GM12878 (cell line): Measurements from ENCODE around the gene COBLL1. TPM values are rescaled to one million over a fixed set of nuclear protein-coding genes. Genes with fewer than 3 reads are reported as not detected.

ENCODE experiments used
- ATAC-seq: fragments of 200-7000 bp; cut with Tn5 transposase; 3 replicates; pipeline ENCODE4 v1.9.1; 2020; ENCODE audit warnings: mild to moderate bottlenecking, moderate library complexity
- BruUV-seq: library from RNA; stranded (reverse); fragments of 400-500 nt; replicated peaks from 2 replicates; lab custom pipeline; 2021; lab: Mats Ljungman, UMichigan
- CTCF ChIA-PET: fragments of 300-600 bp; sonication (Branson Sonifier 250); formaldehyde crosslinking; extraction: SDS; loops from one replicate; lab custom pipeline; 2021; ENCODE audit warnings: inconsistent platforms; lab: Yijun Ruan, JAX
- POLR2A ChIA-PET: fragments of 350-600 bp; formaldehyde crosslinking; extraction: SDS; loops from one replicate; lab custom pipeline; 2021; ENCODE audit warnings: inconsistent platforms; lab: Charles Lee
- RAD21 ChIA-PET: fragments of 300-600 bp; sonication (Branson Sonifier 250); formaldehyde crosslinking; loops from one replicate; lab custom pipeline; 2023; ENCODE audit warnings: antibody characterized with exemption; ENCODE audit not compliant: unreplicated experiment; lab: Charles Lee
- SMC1A ChIA-PET: fragments of 300-600 bp; sonication (Branson Sonifier 250); formaldehyde crosslinking; loops from one replicate; lab custom pipeline; 2023; ENCODE audit not compliant: unreplicated experiment, uncharacterized antibody; lab: Charles Lee
- DNase-seq: peaks from one replicate; pipeline ENCODE4 v3.0.0-alpha.2; 2011; ENCODE audit warnings: low read depth, low spot score
- FAIRE-seq: peaks from 3 replicates; lab custom pipeline; 2011; peaks lifted over from hg19 to GRCh38; lab: Jason Lieb, UNC
- H2AFZ ChIP-seq: 2 replicates; pipeline ENCODE4 v1.6.0; 2011; ENCODE audit warnings: low read depth, low read length, control low read depth; ENCODE audit not compliant: control insufficient read depth
- H3K27ac ChIP-seq: 2 replicates; pipeline ENCODE4 v1.5.1; 2011; ENCODE audit warnings: control low read depth; ENCODE audit not compliant: control insufficient read depth, insufficient read depth
- H3K27me3 ChIP-seq, 2 experiments: replicated peaks in 1 of 2; 2 replicates each; pipeline versions ENCODE4 v1.6.0 to v1.6.1; 2011; ENCODE audit warnings: low read length in 1 of 2; ENCODE audit not compliant: control insufficient read depth in 2 of 2, insufficient read depth in 2 of 2
- H3K36me3 ChIP-seq, 2 experiments: 2 replicates each; pipeline ENCODE4 v1.5.1; 2011; ENCODE audit warnings: low read length in 1 of 2; ENCODE audit not compliant: control insufficient read depth in 2 of 2, insufficient read depth in 2 of 2
- H3K4me1 ChIP-seq: 2 replicates; pipeline ENCODE4 v1.6.1; 2011; ENCODE audit warnings: mild to moderate bottlenecking, low read length, moderate library complexity, mixed read lengths; ENCODE audit not compliant: control insufficient read depth, insufficient read depth
- H3K4me2 ChIP-seq: 2 replicates; pipeline ENCODE4 v1.6.0; 2011; ENCODE audit warnings: control low read depth; ENCODE audit not compliant: control insufficient read depth, insufficient read depth
- H3K4me3 ChIP-seq: fragments of 200-600 bp; sonication (generic); 2 replicates; pipeline ENCODE4 v1.5.1; 2016
- H3K79me2 ChIP-seq: 2 replicates; pipeline ENCODE4 v1.6.0; 2011; ENCODE audit warnings: low read length; ENCODE audit not compliant: control insufficient read depth, insufficient read depth
- H3K9ac ChIP-seq: 2 replicates; pipeline ENCODE4 v1.8.0; 2011; ENCODE audit warnings: low read length, control low read depth, mixed read lengths; ENCODE audit not compliant: control insufficient read depth, insufficient read depth
- H3K9me3 ChIP-seq: replicated peaks from 3 replicates; pipeline ENCODE4 v1.5.1; 2011; ENCODE audit warnings: mild to moderate bottlenecking, low read length; ENCODE audit not compliant: control insufficient read depth, insufficient read depth
- H4K20me1 ChIP-seq: 2 replicates; pipeline ENCODE4 v1.6.0; 2011; ENCODE audit not compliant: control insufficient read depth, insufficient read depth
- BCL11A ChIP-seq: IDR thresholded peaks from 2 replicates; pipeline ENCODE4 v1.6.1; 2011; ENCODE audit warnings: low read depth, low read length
- CHD2 ChIP-seq: IDR thresholded peaks from 2 replicates; pipeline ENCODE4 v1.6.1; 2011; ENCODE audit warnings: low read depth, low read length, improper control_type of control experiment, borderline replicate concordance
- EP300 ChIP-seq, 2 experiments: fragments of 150-350 bp in 1 of 2; IDR thresholded peaks; 2 replicates each; pipeline ENCODE4 v1.6.1; 2011 to 2012; ENCODE audit warnings: low read depth in 2 of 2, low read length in 2 of 2, borderline replicate concordance in 1 of 2, improper control_type of control experiment in 1 of 2, inconsistent platforms in 1 of 2; ENCODE audit not compliant: control insufficient read depth in 1 of 2
- HDAC6 ChIP-seq: fragments of 200-600 bp; sonication (generic); IDR thresholded peaks from one replicate; pipeline ENCODE4 v1.8.0; 2017; ENCODE audit warnings: antibody characterized with exemption; ENCODE audit not compliant: unreplicated experiment
- HDGF ChIP-seq: fragments of 450-650 bp; IDR thresholded peaks from 2 replicates; pipeline ENCODE4 v1.6.1; 2016; ENCODE audit warnings: antibody characterized with exemption
- IRF4 ChIP-seq: IDR thresholded peaks from 2 replicates; pipeline ENCODE4 v1.6.1; 2011; ENCODE audit warnings: low read depth, low read length
- MTA2 ChIP-seq: fragments of 450-650 bp; IDR thresholded peaks from 2 replicates; pipeline ENCODE4 v1.6.1; 2016; ENCODE audit warnings: low read depth, mild to moderate bottlenecking, moderate library complexity
- NR2F1 ChIP-seq: fragments of 450-650 bp; conservative IDR thresholded peaks from 2 replicates; pipeline ENCODE4 v1.6.1; 2017; ENCODE audit warnings: mild to moderate bottlenecking
- RAD51 ChIP-seq: fragments of 450-650 bp; IDR thresholded peaks from 2 replicates; pipeline ENCODE4 v1.6.1; 2016; ENCODE audit warnings: moderate library complexity, mild to moderate bottlenecking, inconsistent platforms
- RB1 ChIP-seq: fragments of 450-650 bp; formaldehyde crosslinking; IDR thresholded peaks from 2 replicates; pipeline ENCODE4 v1.6.1; 2017; ENCODE audit warnings: mild to moderate bottlenecking, borderline replicate concordance
- RFX5 ChIP-seq: IDR thresholded peaks from 2 replicates; pipeline ENCODE4 v1.6.1; 2011; ENCODE audit warnings: low read depth, low read length, improper control_type of control experiment
- SIX5 ChIP-seq: IDR thresholded peaks from 2 replicates; pipeline ENCODE4 v1.6.1; 2011; ENCODE audit warnings: mild to moderate bottlenecking, low read depth, low read length, moderate library complexity; ENCODE audit not compliant: severe bottlenecking
- SUPT20H ChIP-seq: IDR thresholded peaks from 2 replicates; pipeline ENCODE4 v1.6.1; 2011; ENCODE audit warnings: low read depth, mild to moderate bottlenecking, low read length, moderate library complexity, borderline replicate concordance; ENCODE audit not compliant: control insufficient read depth
- ZNF384 ChIP-seq: IDR thresholded peaks from 2 replicates; pipeline ENCODE4 v1.6.1; 2012; ENCODE audit warnings: low read depth, mild to moderate bottlenecking, low read length, improper control_type of control experiment, borderline replicate concordance
- ZNF622 ChIP-seq: fragments of 450-650 bp; IDR thresholded peaks from 2 replicates; pipeline ENCODE4 v1.6.1; 2017; ENCODE audit warnings: mild to moderate bottlenecking, inconsistent platforms
- WGBS: methylation state at CpG from one replicate; pipeline ENCODE4 v1.1.6; 2016; ENCODE audit warnings: low lambda C conversion rate; ENCODE audit not compliant: insufficient replicate concordance, insufficient coverage; ENCODE audit errors: missing lambda C conversion rate; 5-methylcytosine and 5-hydroxymethylcytosine counted together
- in situ Hi-C: fragments of 300-500 bp; cut with MboI; formaldehyde crosslinking; loops from 9 replicates; pipeline ENCODE4 v1.14.3; 2018; ENCODE audit warnings: mixed read lengths
- intact Hi-C: fragments of 100-400 bp; cut with micrococcal nuclease; formaldehyde crosslinking; loops from one replicate; pipeline ENCODE4 v1.14.2; 2022; ENCODE audit not compliant: unreplicated experiment
- polyA plus RNA-seq, 11 experiments: library from polyadenylated mRNA; depleted of rRNA in 4 of 11; unstranded in 6 of 11; stranded (reverse) in 5 of 11; fragments of >200 nt; fragmentation: Nextera tagmentation in 4 of 11; fragmentation: Illumina TruSeq in 1 of 11; extraction: Ambion mirVana in 4 of 11; extraction: Trizol in 1 of 11; gene quantifications; 1 replicate in 1 of 11; 2 replicates in 10 of 11; pipeline versions ENCODE4 v1.2.1 to v1.2.3, GENCODE V29; 2011 to 2016; ENCODE audit warnings: inconsistent platforms in 2 of 11, missing spikeins in 2 of 11, low read depth in 1 of 11
- total RNA-seq, 4 experiments: library from RNA; depleted of rRNA in 3 of 4; stranded (reverse); fragments of >200 nt in 3 of 4; fragmentation: Illumina TruSeq in 1 of 4; extraction: Trizol in 1 of 4; gene quantifications; 2 replicates each; pipeline versions ENCODE4 v1.2.1 to v1.2.3, GENCODE V29; 2013 to 2021
- TF ChIP-seq, protein P1 (sequence below): fragments of 450-650 bp; IDR thresholded peaks from 2 replicates; pipeline ENCODE4 v1.6.1; 2017; ENCODE audit warnings: mild to moderate bottlenecking, moderate library complexity

Gene COBLL1
- total and polyA plus RNA-seq, 10 of the 15 experiments (the other 5 are each of a cell fraction or from before 2014, with no cell fraction given) = 0.46 TPM; not detected in 9

DNA sequence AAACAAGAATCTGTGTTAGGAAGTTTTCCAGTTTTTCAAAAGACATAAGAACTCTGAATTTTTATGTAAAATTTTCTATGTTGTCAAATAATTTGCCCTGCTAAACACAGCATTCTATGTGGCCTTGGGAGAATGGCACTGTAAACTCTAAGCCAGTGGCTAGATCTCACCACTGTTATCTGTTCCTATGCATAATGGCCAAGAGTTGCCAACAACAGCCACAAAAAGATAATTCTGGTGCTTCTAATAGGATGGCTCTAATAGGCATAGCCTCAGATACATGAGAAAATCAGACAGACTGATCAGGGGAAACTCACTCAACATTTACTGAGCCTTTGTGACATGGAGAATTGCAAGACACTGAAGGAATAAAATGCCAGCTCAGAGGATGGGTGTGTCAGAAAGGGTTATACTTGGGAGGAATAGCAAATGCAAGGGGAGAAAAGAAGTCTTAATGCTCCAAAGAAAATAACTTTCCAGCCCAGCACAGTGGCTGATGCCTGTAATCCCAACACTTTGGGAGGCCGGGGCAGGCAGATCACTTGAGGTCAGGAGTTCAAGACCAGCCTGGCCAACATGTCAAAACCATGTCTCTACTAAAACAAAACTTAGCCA is 63.7 kb downstream of the COBLL1 start:
- Histone ChIP-seq H3K9ac (no peak overlapping the region), H3K36me3 (no peaks in the 10 kb centered on the region), H4K20me1 (no peaks in the 10 kb centered on the region), H2AFZ (no peak overlapping the region), H3K79me2 (no peaks in the 10 kb centered on the region), H3K4me1 (no peaks in the 10 kb centered on the region), H3K4me2 (no peak overlapping the region), H3K27me3 (peaks cover 0 to 2% of the 10 kb centered on the region in 2 experiments; a peak in 3 of 4 replicates), H3K9me3 (no peaks in the 10 kb centered on the region; the same call in 2 of the 3 replicates), H3K27ac (no peak overlapping the region), H3K4me3 (no peak overlapping the region)
- ChIA-PET POLR2A (interaction anchor here (0.6 kb wide), 1 partner anchor 1842 kb away, joined by 3 read pairs; no protein-coding TSS in a partner anchor), CTCF (no interaction called here), SMC1A (no interaction called here), RAD21 (interaction anchor here (0.6 kb wide), 1 partner anchor 93 kb away, joined by 3 read pairs; no protein-coding TSS in a partner anchor)
- FAIRE-seq = no peak
- 0% methylated on average over 1 of the region's 1 CpG for WGBS
- intact Hi-C loops (no loop called here), in situ Hi-C loops (no loop called here)
- DNase-seq = no peak
- ATAC-seq = no peak
- TF ChIP-seq, protein P1, sequence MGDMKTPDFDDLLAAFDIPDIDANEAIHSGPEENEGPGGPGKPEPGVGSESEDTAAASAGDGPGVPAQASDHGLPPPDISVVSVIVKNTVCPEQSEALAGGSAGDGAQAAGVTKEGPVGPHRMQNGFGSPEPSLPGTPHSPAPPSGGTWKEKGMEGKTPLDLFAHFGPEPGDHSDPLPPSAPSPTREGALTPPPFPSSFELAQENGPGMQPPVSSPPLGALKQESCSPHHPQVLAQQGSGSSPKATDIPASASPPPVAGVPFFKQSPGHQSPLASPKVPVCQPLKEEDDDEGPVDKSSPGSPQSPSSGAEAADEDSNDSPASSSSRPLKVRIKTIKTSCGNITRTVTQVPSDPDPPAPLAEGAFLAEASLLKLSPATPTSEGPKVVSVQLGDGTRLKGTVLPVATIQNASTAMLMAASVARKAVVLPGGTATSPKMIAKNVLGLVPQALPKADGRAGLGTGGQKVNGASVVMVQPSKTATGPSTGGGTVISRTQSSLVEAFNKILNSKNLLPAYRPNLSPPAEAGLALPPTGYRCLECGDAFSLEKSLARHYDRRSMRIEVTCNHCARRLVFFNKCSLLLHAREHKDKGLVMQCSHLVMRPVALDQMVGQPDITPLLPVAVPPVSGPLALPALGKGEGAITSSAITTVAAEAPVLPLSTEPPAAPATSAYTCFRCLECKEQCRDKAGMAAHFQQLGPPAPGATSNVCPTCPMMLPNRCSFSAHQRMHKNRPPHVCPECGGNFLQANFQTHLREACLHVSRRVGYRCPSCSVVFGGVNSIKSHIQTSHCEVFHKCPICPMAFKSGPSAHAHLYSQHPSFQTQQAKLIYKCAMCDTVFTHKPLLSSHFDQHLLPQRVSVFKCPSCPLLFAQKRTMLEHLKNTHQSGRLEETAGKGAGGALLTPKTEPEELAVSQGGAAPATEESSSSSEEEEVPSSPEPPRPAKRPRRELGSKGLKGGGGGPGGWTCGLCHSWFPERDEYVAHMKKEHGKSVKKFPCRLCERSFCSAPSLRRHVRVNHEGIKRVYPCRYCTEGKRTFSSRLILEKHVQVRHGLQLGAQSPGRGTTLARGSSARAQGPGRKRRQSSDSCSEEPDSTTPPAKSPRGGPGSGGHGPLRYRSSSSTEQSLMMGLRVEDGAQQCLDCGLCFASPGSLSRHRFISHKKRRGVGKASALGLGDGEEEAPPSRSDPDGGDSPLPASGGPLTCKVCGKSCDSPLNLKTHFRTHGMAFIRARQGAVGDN = no peak
- TF ChIP-seq CHD2 = no peak
- TF ChIP-seq NR2F1 = no peak
- no peak for TF ChIP-seq MTA2
- no peak for TF ChIP-seq HDAC6
- no peak for TF ChIP-seq BCL11A
- no peak for TF ChIP-seq RAD51
- TF ChIP-seq IRF4 = no peak
- TF ChIP-seq RFX5 = no peak
- TF ChIP-seq ZNF384 = no peak
- no peak for TF ChIP-seq ZNF622
- no peak for TF ChIP-seq HDGF
- no peak for TF ChIP-seq SIX5
- TF ChIP-seq SUPT20H = no peak
- no peak for TF ChIP-seq RB1
- TF ChIP-seq EP300 (IDR thresholded peaks at IDR 0.05; ENCODE audit: borderline replicate concordance in 1 of 2, control insufficient read depth in 1 of 2, low read depth in 2 of 2, low read length in 2 of 2) = no peak
- BruUV-seq = no TSS peak
